Measurements from ENCODE around the gene ARHGEF11.

The ARHGEF11 gene

DNA sequence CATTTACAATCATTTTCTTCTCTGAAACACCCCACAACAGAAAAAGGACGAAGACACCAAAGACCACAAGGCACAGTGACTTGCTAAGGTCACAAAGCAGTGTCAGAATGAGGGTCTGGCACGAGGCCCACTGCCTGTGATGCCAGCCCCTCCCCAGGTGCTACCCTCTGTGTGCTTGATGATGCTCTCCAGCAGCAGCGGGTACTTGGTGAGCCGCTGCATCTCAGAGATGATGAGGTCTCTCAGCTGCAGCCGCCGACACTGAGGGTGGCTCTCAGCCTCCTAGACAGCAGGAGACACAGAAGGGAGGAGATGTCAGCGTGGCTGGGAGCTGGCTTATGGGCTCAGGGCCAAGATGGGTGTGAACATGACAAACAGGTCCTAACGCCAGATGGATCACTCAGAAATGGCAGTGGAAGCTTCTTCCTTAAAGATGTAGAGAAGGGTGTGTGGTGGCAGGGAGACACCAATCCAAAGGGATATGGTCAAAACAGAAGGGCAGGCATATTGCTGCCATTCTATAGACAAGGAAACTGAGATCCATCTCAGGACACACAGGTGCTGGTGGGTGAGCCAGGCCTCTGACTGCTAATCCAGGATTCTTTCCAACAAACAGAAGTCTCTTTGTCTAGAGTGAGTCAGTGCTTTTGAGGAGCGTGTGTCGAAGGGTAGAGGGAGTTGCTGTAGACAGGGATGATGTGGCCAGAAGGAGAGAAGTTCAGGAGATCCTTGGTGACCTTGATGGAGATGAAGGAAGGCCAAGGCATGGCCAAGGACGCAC, 99.5 kb downstream of the ARHGEF11 start:
- Histone ChIP-seq H3K27me3 (ENCODE audit: insufficient read depth, low read length, poor library complexity, severe bottlenecking) (no peaks in the 10 kb centered on the region), H3K79me2 (ENCODE audit: insufficient read depth, low read length) (no peaks in the 10 kb centered on the region), H3K36me3 (ENCODE audit: insufficient read depth, low read length) (no peaks in the 10 kb centered on the region), H3K9me3 (ENCODE audit: insufficient read depth, low read depth, low read length) (no peaks in the 10 kb centered on the region), H3K4me2 (ENCODE audit: low read depth, low read length, poor library complexity, severe bottlenecking) (no peak overlapping the region), H3F3A (ENCODE audit: low read depth) (no peaks in the 10 kb centered on the region), H4K20me1 (ENCODE audit: insufficient read depth, low read length, poor library complexity, severe bottlenecking) (no peaks in the 10 kb centered on the region), H3K4me3 (ENCODE audit: low read length, poor library complexity, severe bottlenecking) (no peak overlapping the region), H2AFZ (ENCODE audit: low read length) (no peak overlapping the region), H3K9me2 (replicated peaks; ENCODE audit: low read depth, low read length) (no peaks in the 10 kb centered on the region), H3K4me1 (ENCODE audit: insufficient read depth, low read length, poor library complexity, severe bottlenecking) (no peaks in the 10 kb centered on the region), H3K9ac (ENCODE audit: low read depth, low read length, poor library complexity, severe bottlenecking) (no peak overlapping the region)
- TF ChIP-seq EZH2phosphoT487 (IDR thresholded peaks at IDR 0.05; ENCODE audit: borderline replicate concordance), result no peak
- TF ChIP-seq, protein P1, sequence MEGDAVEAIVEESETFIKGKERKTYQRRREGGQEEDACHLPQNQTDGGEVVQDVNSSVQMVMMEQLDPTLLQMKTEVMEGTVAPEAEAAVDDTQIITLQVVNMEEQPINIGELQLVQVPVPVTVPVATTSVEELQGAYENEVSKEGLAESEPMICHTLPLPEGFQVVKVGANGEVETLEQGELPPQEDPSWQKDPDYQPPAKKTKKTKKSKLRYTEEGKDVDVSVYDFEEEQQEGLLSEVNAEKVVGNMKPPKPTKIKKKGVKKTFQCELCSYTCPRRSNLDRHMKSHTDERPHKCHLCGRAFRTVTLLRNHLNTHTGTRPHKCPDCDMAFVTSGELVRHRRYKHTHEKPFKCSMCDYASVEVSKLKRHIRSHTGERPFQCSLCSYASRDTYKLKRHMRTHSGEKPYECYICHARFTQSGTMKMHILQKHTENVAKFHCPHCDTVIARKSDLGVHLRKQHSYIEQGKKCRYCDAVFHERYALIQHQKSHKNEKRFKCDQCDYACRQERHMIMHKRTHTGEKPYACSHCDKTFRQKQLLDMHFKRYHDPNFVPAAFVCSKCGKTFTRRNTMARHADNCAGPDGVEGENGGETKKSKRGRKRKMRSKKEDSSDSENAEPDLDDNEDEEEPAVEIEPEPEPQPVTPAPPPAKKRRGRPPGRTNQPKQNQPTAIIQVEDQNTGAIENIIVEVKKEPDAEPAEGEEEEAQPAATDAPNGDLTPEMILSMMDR (conservative IDR thresholded peaks at IDR 0.05; ENCODE audit: low read length), result no peak

DNA sequence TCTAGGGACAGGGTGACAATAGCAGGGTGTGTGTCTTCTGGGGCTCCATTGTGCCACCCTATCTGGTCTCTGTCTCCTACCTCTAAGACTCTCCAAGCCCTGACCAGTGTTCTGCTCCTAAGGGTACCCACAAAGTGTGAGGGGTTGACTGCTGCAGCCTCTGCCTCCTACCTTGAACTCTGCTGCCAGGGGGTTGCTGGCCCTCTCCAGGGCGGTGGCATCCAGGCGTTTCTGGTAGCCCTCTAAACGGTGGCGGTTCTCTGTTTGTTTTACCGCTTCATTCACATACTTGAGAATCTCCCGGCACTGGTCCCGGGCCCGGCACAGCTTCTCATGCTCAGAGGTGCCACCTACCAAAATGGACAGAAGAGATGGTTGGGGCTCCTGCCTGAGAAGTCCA, 100.7 kb downstream of the ARHGEF11 start:
- Histone ChIP-seq H3K4me1 (ENCODE audit: insufficient read depth, low read length, poor library complexity, severe bottlenecking) (no peaks in the 10 kb centered on the region), H4K20me1 (ENCODE audit: insufficient read depth, low read length, poor library complexity, severe bottlenecking) (no peaks in the 10 kb centered on the region), H3K36me3 (ENCODE audit: insufficient read depth, low read length) (no peaks in the 10 kb centered on the region), H3K4me3 (ENCODE audit: low read length, poor library complexity, severe bottlenecking) (no peak overlapping the region), H3K27me3 (ENCODE audit: insufficient read depth, low read length, poor library complexity, severe bottlenecking) (no peaks in the 10 kb centered on the region), H3F3A (ENCODE audit: low read depth) (no peaks in the 10 kb centered on the region), H3K4me2 (ENCODE audit: low read depth, low read length, poor library complexity, severe bottlenecking) (no peak overlapping the region), H3K9ac (ENCODE audit: low read depth, low read length, poor library complexity, severe bottlenecking) (no peak overlapping the region), H2AFZ (ENCODE audit: low read length) (no peak overlapping the region), H3K9me3 (ENCODE audit: insufficient read depth, low read depth, low read length) (no peaks in the 10 kb centered on the region), H3K9me2 (replicated peaks; ENCODE audit: low read depth, low read length) (no peaks in the 10 kb centered on the region), H3K79me2 (ENCODE audit: insufficient read depth, low read length) (no peaks in the 10 kb centered on the region)
- TF ChIP-seq EZH2phosphoT487 (IDR thresholded peaks at IDR 0.05; ENCODE audit: borderline replicate concordance), result no peak
- TF ChIP-seq, protein P1 (conservative IDR thresholded peaks at IDR 0.05; ENCODE audit: low read length), result no peak

DNA sequence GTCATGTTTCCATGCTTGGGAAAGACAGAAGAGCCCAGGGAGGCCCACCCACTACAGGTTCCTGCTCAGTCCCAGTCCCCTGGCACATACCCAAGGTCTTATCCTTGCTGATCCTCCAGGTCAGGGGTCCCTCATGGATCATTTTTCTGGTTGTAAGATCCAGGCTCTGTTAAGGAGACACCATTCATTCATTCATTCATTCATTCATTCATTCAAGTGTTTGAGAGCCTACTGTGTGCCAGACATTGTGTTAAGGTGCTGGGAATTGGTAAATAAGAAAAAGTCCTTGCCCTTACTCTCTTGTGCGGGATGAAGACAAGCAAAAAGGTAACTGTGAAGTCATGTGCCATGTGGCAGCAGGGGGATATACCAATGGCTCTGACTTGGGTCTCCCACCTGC, 101.3 kb downstream of the ARHGEF11 start:
- Histone ChIP-seq H3K4me3 (ENCODE audit: low read length, poor library complexity, severe bottlenecking) (no peak overlapping the region), H3F3A (ENCODE audit: low read depth) (no peaks in the 10 kb centered on the region), H3K9me2 (replicated peaks; ENCODE audit: low read depth, low read length) (no peaks in the 10 kb centered on the region), H3K27me3 (ENCODE audit: insufficient read depth, low read length, poor library complexity, severe bottlenecking) (no peaks in the 10 kb centered on the region), H3K79me2 (ENCODE audit: insufficient read depth, low read length) (no peaks in the 10 kb centered on the region), H3K9me3 (ENCODE audit: insufficient read depth, low read depth, low read length) (no peaks in the 10 kb centered on the region), H3K36me3 (ENCODE audit: insufficient read depth, low read length) (no peaks in the 10 kb centered on the region), H3K9ac (ENCODE audit: low read depth, low read length, poor library complexity, severe bottlenecking) (no peak overlapping the region), H4K20me1 (ENCODE audit: insufficient read depth, low read length, poor library complexity, severe bottlenecking) (no peaks in the 10 kb centered on the region), H3K4me2 (ENCODE audit: low read depth, low read length, poor library complexity, severe bottlenecking) (no peak overlapping the region), H2AFZ (ENCODE audit: low read length) (no peak overlapping the region), H3K4me1 (ENCODE audit: insufficient read depth, low read length, poor library complexity, severe bottlenecking) (no peaks in the 10 kb centered on the region)
- TF ChIP-seq, protein P1 (conservative IDR thresholded peaks at IDR 0.05; ENCODE audit: low read length), result no peak
- no peak for TF ChIP-seq EZH2phosphoT487 (IDR thresholded peaks at IDR 0.05; ENCODE audit: borderline replicate concordance)
